ENCODE data around the gene TP53I13. TPM values are rescaled to one million over a fixed set of nuclear protein-coding genes. Genes with fewer than 3 reads are reported as not detected.

The TP53I13 gene
- total and polyA plus RNA-seq, 2 of the 13 experiments (the other 11 are each of a cell fraction or from before 2014, with no cell fraction given), result 16.9 to 25.7 TPM

DNA sequence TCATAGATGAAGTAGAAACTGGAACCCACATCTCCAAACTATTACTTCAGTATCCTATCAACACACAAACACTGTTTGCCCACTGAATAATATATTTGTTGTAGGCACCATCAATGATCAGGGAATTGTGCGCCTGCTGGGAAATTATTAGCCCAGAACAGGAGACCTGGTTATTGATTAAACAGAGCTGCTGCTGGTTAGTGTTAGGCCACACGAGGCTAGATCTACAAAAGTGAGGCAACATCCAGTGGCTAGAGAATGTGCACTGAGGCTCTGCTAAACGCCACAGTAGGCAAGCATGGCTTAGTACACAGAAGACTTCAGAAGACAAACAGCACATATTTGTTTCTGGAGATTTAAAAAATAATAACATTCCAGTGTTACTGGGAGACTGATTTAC lies 12.7 kb upstream of the TP53I13 start (continued):
- TF ChIP-seq, protein P1, sequence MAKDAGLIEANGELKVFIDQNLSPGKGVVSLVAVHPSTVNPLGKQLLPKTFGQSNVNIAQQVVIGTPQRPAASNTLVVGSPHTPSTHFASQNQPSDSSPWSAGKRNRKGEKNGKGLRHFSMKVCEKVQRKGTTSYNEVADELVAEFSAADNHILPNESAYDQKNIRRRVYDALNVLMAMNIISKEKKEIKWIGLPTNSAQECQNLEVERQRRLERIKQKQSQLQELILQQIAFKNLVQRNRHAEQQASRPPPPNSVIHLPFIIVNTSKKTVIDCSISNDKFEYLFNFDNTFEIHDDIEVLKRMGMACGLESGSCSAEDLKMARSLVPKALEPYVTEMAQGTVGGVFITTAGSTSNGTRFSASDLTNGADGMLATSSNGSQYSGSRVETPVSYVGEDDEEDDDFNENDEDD (CRISPR knock-in tag; IDR thresholded peaks at IDR 0.05; ENCODE audit: borderline replicate concordance), result peak; percentile 31; the same call in 1 of the 2 replicates
- TF ChIP-seq, protein P2, sequence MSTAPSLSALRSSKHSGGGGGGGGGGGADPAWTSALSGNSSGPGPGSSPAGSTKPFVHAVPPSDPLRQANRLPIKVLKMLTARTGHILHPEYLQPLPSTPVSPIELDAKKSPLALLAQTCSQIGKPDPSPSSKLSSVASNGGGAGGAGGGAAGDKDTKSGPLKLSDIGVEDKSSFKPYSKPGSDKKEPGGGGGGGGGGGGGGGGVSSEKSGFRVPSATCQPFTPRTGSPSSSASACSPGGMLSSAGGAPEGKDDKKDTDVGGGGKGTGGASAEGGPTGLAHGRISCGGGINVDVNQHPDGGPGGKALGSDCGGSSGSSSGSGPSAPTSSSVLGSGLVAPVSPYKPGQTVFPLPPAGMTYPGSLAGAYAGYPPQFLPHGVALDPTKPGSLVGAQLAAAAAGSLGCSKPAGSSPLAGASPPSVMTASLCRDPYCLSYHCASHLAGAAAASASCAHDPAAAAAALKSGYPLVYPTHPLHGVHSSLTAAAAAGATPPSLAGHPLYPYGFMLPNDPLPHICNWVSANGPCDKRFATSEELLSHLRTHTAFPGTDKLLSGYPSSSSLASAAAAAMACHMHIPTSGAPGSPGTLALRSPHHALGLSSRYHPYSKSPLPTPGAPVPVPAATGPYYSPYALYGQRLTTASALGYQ (CRISPR knock-in tag; IDR thresholded peaks at IDR 0.05), result peak; percentile 58; the same call in 1 of the 2 replicates
- TF ChIP-seq ZNF331 (CRISPR knock-in tag; IDR thresholded peaks at IDR 0.05) (peak; percentile 56; the same call in 1 of the 2 replicates), ZFP41 (CRISPR knock-in tag; IDR thresholded peaks at IDR 0.05; ENCODE audit: borderline replicate concordance) (no peak), PRMT3 (CRISPR knock-in tag; IDR thresholded peaks at IDR 0.05; ENCODE audit: borderline replicate concordance, low read depth) (no peak), FOXK2 (IDR thresholded peaks at IDR 0.05) (peak; percentile 36; the same call in 1 of the 2 replicates), ZNF614 (CRISPR knock-in tag; IDR thresholded peaks at IDR 0.05; ENCODE audit: borderline replicate concordance) (peak; percentile 84), ZSCAN30 (CRISPR knock-in tag; IDR thresholded peaks at IDR 0.05) (no peak), BRCA1 (CRISPR knock-in tag; IDR thresholded peaks at IDR 0.05) (no peak), JARID2 (CRISPR knock-in tag; IDR thresholded peaks at IDR 0.05; ENCODE audit: insufficient replicate concordance) (no peak), MXD4 (CRISPR knock-in tag; IDR thresholded peaks at IDR 0.05) (0 out of 2 replicates have a peak, but pooled peaks have one; percentile 50), HOXA3 (CRISPR knock-in tag; IDR thresholded peaks at IDR 0.05) (0 out of 2 replicates have a peak, but pooled peaks have one; percentile 41), RARA (CRISPR knock-in tag; IDR thresholded peaks at IDR 0.05) (peak; percentile 29; the same call in 1 of the 2 replicates), ZSCAN9 (CRISPR knock-in tag; IDR thresholded peaks at IDR 0.05; ENCODE audit: borderline replicate concordance) (no peak), ERF (CRISPR knock-in tag; IDR thresholded peaks at IDR 0.05) (peak; percentile 53; the same call in 1 of the 2 replicates)
- TF ChIP-seq, protein P3, sequence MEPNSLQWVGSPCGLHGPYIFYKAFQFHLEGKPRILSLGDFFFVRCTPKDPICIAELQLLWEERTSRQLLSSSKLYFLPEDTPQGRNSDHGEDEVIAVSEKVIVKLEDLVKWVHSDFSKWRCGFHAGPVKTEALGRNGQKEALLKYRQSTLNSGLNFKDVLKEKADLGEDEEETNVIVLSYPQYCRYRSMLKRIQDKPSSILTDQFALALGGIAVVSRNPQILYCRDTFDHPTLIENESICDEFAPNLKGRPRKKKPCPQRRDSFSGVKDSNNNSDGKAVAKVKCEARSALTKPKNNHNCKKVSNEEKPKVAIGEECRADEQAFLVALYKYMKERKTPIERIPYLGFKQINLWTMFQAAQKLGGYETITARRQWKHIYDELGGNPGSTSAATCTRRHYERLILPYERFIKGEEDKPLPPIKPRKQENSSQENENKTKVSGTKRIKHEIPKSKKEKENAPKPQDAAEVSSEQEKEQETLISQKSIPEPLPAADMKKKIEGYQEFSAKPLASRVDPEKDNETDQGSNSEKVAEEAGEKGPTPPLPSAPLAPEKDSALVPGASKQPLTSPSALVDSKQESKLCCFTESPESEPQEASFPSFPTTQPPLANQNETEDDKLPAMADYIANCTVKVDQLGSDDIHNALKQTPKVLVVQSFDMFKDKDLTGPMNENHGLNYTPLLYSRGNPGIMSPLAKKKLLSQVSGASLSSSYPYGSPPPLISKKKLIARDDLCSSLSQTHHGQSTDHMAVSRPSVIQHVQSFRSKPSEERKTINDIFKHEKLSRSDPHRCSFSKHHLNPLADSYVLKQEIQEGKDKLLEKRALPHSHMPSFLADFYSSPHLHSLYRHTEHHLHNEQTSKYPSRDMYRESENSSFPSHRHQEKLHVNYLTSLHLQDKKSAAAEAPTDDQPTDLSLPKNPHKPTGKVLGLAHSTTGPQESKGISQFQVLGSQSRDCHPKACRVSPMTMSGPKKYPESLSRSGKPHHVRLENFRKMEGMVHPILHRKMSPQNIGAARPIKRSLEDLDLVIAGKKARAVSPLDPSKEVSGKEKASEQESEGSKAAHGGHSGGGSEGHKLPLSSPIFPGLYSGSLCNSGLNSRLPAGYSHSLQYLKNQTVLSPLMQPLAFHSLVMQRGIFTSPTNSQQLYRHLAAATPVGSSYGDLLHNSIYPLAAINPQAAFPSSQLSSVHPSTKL (CRISPR knock-in tag; IDR thresholded peaks at IDR 0.05), result peak; percentile 77
- TF ChIP-seq, protein P4, sequence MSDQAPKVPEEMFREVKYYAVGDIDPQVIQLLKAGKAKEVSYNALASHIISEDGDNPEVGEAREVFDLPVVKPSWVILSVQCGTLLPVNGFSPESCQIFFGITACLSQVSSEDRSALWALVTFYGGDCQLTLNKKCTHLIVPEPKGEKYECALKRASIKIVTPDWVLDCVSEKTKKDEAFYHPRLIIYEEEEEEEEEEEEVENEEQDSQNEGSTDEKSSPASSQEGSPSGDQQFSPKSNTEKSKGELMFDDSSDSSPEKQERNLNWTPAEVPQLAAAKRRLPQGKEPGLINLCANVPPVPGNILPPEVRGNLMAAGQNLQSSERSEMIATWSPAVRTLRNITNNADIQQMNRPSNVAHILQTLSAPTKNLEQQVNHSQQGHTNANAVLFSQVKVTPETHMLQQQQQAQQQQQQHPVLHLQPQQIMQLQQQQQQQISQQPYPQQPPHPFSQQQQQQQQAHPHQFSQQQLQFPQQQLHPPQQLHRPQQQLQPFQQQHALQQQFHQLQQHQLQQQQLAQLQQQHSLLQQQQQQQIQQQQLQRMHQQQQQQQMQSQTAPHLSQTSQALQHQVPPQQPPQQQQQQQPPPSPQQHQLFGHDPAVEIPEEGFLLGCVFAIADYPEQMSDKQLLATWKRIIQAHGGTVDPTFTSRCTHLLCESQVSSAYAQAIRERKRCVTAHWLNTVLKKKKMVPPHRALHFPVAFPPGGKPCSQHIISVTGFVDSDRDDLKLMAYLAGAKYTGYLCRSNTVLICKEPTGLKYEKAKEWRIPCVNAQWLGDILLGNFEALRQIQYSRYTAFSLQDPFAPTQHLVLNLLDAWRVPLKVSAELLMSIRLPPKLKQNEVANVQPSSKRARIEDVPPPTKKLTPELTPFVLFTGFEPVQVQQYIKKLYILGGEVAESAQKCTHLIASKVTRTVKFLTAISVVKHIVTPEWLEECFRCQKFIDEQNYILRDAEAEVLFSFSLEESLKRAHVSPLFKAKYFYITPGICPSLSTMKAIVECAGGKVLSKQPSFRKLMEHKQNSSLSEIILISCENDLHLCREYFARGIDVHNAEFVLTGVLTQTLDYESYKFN (CRISPR knock-in tag; conservative IDR thresholded peaks at IDR 0.05), result peak; percentile 73
- TF ChIP-seq, protein P5, sequence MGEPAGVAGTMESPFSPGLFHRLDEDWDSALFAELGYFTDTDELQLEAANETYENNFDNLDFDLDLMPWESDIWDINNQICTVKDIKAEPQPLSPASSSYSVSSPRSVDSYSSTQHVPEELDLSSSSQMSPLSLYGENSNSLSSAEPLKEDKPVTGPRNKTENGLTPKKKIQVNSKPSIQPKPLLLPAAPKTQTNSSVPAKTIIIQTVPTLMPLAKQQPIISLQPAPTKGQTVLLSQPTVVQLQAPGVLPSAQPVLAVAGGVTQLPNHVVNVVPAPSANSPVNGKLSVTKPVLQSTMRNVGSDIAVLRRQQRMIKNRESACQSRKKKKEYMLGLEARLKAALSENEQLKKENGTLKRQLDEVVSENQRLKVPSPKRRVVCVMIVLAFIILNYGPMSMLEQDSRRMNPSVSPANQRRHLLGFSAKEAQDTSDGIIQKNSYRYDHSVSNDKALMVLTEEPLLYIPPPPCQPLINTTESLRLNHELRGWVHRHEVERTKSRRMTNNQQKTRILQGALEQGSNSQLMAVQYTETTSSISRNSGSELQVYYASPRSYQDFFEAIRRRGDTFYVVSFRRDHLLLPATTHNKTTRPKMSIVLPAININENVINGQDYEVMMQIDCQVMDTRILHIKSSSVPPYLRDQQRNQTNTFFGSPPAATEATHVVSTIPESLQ (CRISPR knock-in tag; conservative IDR thresholded peaks at IDR 0.05), result no peak

Measured in HepG2 (cell line).